ENCODE data around the gene CCDC9B. TPM values are rescaled to one million over a fixed set of nuclear protein-coding genes. Genes with fewer than 3 reads are reported as not detected.

The CCDC9B gene
- total RNA-seq, 1 donor from 2014 or later, result 2.1 TPM

DNA sequence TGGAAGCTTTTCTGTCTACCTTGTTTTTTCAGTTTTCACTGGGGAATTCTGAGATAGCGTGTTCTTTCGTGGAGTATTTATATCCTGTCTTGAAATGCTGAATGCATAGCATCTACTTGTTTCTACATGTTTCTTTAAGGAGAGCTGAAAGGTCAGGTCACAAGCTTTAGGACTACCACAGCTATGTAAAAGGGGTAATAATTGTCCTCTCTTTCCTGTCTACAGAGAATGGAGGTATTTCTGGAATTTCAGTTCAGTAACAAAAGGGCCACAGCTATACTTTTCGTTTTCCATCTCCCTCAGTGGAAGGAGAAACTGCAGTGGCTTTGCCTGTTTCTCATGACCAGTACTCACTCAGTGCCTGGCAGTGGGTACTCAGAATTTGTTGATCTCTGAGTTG is 12.6 kb downstream of the CCDC9B start:
- H3K4me3 Mint-ChIP-seq, result no peak overlapping the region
- TF ChIP-seq CTCF (IDR thresholded peaks at IDR 0.05), result no peak
- ChIA-PET POLR2A (interaction anchor here (0.7 to 1.0 kb wide), 2 partner anchors 15 to 37 kb away, joined by 3 read pairs; no protein-coding TSS in a partner anchor), CTCF (interaction anchor here (1.0 to 8.6 kb wide), 6 partner anchors 10 to 111 kb away, joined by 3 to 61 read pairs (median 13); partner anchors contain the start of gene PLCB2)
- no peak overlapping the region for H3K27ac Mint-ChIP-seq
- no peaks in the 10 kb centered on the region for H3K27me3 Mint-ChIP-seq
- no peaks in the 10 kb centered on the region for H3K9me3 Mint-ChIP-seq
- intact Hi-C loops (cut with micrococcal nuclease), result no loop called here
- H3K4me1 Mint-ChIP-seq, result peaks cover 20% of the 10 kb centered on the region
- no peak for ATAC-seq (ENCODE audit: low read depth)
- no peak for DNase-seq
- H3K36me3 Mint-ChIP-seq (ENCODE audit: low read depth), result no peaks in the 10 kb centered on the region

DNA sequence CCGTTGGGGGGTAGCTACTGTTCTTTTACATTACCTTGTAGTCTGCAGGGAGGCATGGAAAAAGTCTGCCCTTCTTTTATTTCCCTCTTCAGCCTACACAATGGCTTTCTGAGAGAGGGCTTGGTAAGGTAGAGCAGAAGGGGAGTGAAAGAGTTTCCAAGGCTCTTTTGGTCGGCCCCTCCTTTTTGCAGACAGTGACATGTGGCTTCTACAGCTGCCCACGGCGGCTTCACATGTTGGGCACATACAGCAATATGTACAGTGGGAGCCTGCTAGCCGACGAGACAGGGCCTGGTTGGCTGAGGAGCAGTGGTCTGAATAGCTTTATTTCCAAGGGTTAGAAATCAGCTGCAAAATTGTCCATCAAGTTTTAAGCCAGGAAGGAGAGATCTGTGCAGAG is 13.3 kb downstream of the CCDC9B start:
- peaks cover 23% of the 10 kb centered on the region for H3K4me1 Mint-ChIP-seq
- POLR2A ChIA-PET, result no interaction called here
- CTCF ChIA-PET, result interaction anchor here (0.7 to 8.6 kb wide), 8 partner anchors 10 to 110 kb away, joined by 3 to 61 read pairs (median 4); partner anchors contain the start of genes CCDC9B and PLCB2
- no peak for TF ChIP-seq CTCF (IDR thresholded peaks at IDR 0.05)
- no peak overlapping the region for H3K27ac Mint-ChIP-seq
- H3K9me3 Mint-ChIP-seq, result no peaks in the 10 kb centered on the region
- no peak overlapping the region for H3K4me3 Mint-ChIP-seq
- intact Hi-C loops (cut with micrococcal nuclease), result no loop called here
- no peak for DNase-seq
- H3K27me3 Mint-ChIP-seq, result no peaks in the 10 kb centered on the region
- no peak for ATAC-seq (ENCODE audit: low read depth)
- H3K36me3 Mint-ChIP-seq (ENCODE audit: low read depth), result no peaks in the 10 kb centered on the region

DNA sequence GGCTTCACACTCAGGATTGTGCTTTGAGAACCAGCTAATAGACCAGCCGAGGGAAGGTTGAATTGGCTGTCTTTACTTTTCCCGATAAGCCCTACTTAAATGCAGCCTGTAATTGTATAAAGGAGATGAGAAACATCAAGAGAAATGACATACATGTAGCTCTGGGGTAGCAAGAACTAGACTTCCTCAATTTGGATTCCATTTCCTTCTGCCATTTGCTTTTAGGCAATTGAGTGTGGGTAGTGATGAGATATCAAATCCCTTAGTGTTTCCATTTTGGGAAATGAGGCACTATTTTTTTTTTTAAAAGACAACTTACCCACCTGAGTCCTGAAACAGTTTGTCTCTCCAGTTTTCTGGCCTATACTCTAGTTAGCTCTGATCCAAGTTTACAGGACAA is 15.0 kb downstream of the CCDC9B start:
- H3K4me3 Mint-ChIP-seq, result peak overlapping the region; percentile 80
- intact Hi-C loops (cut with micrococcal nuclease), result no loop called here

GRCh38 chr15:40325188-40325587 is 15.6 kb downstream of the CCDC9B start:
- intact Hi-C loops (cut with micrococcal nuclease), result no loop called here
- ATAC-seq (ENCODE audit: low read depth) (no peak), DNase-seq (no peak)
- H3K4me3 Mint-ChIP-seq, result peak overlapping the region; percentile 80
- peaks cover 29% of the 10 kb centered on the region for H3K4me1 Mint-ChIP-seq
- H3K27ac Mint-ChIP-seq, result no peak overlapping the region
- ChIA-PET POLR2A (interaction anchor here (0.8 to 2.2 kb wide), 5 partner anchors 9 to 115 kb away, joined by 3 to 22 read pairs (median 5); partner anchors contain the start of genes BAHD1, IVD and PLCB2), CTCF (interaction anchor here (1.0 to 8.6 kb wide), 5 partner anchors 9 to 46 kb away, joined by 4 to 61 read pairs (median 22); partner anchors contain the start of genes CCDC9B and PLCB2)
- no peaks in the 10 kb centered on the region for H3K27me3 Mint-ChIP-seq
- no peak for TF ChIP-seq CTCF (IDR thresholded peaks at IDR 0.05)
- H3K9me3 Mint-ChIP-seq, result no peaks in the 10 kb centered on the region
- H3K36me3 Mint-ChIP-seq (ENCODE audit: low read depth), result no peaks in the 10 kb centered on the region

More for the DNA sequence above, 15.0 kb downstream of the CCDC9B start:
- ATAC-seq (ENCODE audit: low read depth), result no peak
- POLR2A ChIA-PET, result interaction anchor here (0.7 to 2.2 kb wide), 3 partner anchors 9 to 17 kb away, joined by 4 to 22 read pairs (median 5); partner anchors contain the start of gene PLCB2
- H3K27me3 Mint-ChIP-seq, result no peaks in the 10 kb centered on the region
- H3K36me3 Mint-ChIP-seq (ENCODE audit: low read depth), result no peaks in the 10 kb centered on the region
- TF ChIP-seq CTCF (IDR thresholded peaks at IDR 0.05), result no peak
- no peak overlapping the region for H3K27ac Mint-ChIP-seq
- CTCF ChIA-PET, result interaction anchor here (1.3 to 8.6 kb wide), 4 partner anchors 8 to 46 kb away, joined by 5 to 61 read pairs (median 29); partner anchors contain the start of gene PLCB2
- H3K4me1 Mint-ChIP-seq, result peaks cover 27% of the 10 kb centered on the region
- no peaks in the 10 kb centered on the region for H3K9me3 Mint-ChIP-seq
- no peak for DNase-seq

All from activated B cell treated with CpG ODN at 0.5 μM for 24 hours (primary cell).